Keratinocyte (primary cell): ENCODE measurements around the gene EPC2.

Experiments
- CTCF ChIP-seq, 3 experiments: IDR thresholded peaks in 1 of 3; conservative IDR thresholded peaks in 1 of 3; optimal IDR thresholded peaks in 1 of 3; 2 replicates in 2 of 3; 3 replicates in 1 of 3; pipeline versions ENCODE3 to v1.5.1; 2011; ENCODE audit warnings: low read length in 3 of 3, mild to moderate bottlenecking in 3 of 3, moderate library complexity in 2 of 3, control low read depth in 1 of 3, inconsistent platforms in 1 of 3; ENCODE audit not compliant: insufficient read depth in 2 of 3; ENCODE audit errors: extremely low read depth in 1 of 3
- EZH2 ChIP-seq: IDR thresholded peaks from one replicate; pipeline ENCODE4 v1.6.1; 2012; ENCODE audit warnings: inconsistent platforms, mild to moderate bottlenecking, low read length, moderate library complexity

DNA sequence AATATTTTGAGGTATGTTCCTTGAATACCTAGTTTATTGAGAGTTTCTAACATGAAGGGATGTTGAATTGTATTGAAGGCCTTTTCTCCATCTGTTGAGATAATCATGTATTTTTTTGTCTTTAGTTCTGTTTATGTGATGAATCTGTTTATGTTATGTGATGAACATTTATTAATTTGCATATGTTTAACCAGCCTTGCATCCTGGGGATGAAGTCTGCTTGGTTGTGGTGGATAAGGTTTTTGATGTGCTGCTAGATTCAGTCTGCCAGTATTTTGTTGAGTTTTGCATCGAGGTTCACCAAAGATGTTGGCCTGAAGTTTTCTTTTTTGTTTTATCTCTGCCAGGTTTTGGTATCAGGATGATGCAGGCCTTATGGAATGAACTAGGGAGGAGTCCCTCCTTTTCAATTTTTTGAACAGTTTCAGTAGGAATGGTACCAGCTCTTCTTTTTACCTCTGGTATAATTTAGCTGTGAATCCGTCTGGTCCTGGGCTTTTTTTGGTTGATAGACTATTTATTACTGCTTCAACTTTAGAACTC, 71.9 kb downstream of the EPC2 start:
- TF ChIP-seq CTCF (optimal IDR thresholded peaks at IDR 0.05 in 1 of 3, IDR thresholded peaks at IDR 0.05 in 1 of 3, conservative IDR thresholded peaks at IDR 0.05 in 1 of 3; ENCODE audit: extremely low read depth in 1 of 3, insufficient read depth in 2 of 3, low read length in 3 of 3) (no peak), EZH2 (no peak)
